ENCODE measurements around the gene KRTAP10-6.

The KRTAP10-6 gene

GRCh38 chr21:44609193-44609592 is 16.9 kb upstream of the KRTAP10-6 start:
- ATAC-seq = no peak

DNA sequence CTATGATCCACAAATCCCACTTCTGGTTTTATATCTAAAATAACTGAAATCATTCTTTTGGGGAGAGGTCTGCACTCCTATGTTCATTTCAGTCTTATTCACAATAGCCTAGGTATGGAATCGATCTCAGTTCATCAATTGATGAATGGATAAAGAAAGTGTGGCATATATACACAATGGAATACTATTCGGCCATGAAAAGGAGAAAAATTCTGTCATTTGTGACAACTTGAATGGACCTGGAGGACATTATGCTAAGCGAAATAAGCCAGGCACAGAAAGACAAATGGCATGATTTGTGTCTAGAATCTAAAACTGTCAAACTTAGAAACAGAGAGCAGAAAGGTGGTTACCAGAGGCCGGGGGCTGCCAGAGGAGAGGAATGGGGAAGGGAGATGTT is 14.2 kb upstream of the KRTAP10-6 start:
- ATAC-seq = no peak
- TF ChIP-seq TCF4 (CRISPR knock-in tag; IDR thresholded peaks at IDR 0.05; ENCODE audit: borderline replicate concordance) (no peak), SNAI2 (CRISPR knock-in tag; IDR thresholded peaks at IDR 0.05) (no peak), ZFP30 (CRISPR knock-in tag; IDR thresholded peaks at IDR 0.05) (no peak), BACH2 (CRISPR knock-in tag; IDR thresholded peaks at IDR 0.05; ENCODE audit: borderline replicate concordance) (no peak), OSR1 (CRISPR knock-in tag; IDR thresholded peaks at IDR 0.05) (no peak), ZNF565 (CRISPR knock-in tag; conservative IDR thresholded peaks at IDR 0.05; ENCODE audit: low read depth) (no peak), CSDC2 (CRISPR knock-in tag; IDR thresholded peaks at IDR 0.05) (no peak), ZFP3 (CRISPR knock-in tag; IDR thresholded peaks at IDR 0.05) (no peak)
- TF ChIP-seq, protein P1, sequence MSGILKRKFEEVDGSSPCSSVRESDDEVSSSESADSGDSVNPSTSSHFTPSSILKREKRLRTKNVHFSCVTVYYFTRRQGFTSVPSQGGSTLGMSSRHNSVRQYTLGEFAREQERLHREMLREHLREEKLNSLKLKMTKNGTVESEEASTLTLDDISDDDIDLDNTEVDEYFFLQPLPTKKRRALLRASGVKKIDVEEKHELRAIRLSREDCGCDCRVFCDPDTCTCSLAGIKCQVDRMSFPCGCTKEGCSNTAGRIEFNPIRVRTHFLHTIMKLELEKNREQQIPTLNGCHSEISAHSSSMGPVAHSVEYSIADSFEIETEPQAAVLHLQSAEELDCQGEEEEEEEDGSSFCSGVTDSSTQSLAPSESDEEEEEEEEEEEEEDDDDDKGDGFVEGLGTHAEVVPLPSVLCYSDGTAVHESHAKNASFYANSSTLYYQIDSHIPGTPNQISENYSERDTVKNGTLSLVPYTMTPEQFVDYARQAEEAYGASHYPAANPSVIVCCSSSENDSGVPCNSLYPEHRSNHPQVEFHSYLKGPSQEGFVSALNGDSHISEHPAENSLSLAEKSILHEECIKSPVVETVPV (CRISPR knock-in tag; IDR thresholded peaks at IDR 0.05) = no peak

More at GRCh38 chr21:44609193-44609592, 16.9 kb upstream of the KRTAP10-6 start:
- no peak for TF ChIP-seq ZFP30 (CRISPR knock-in tag; IDR thresholded peaks at IDR 0.05)
- no peak for TF ChIP-seq ESRRG (CRISPR knock-in tag; IDR thresholded peaks at IDR 0.05)
- TF ChIP-seq TOX (CRISPR knock-in tag; IDR thresholded peaks at IDR 0.05; ENCODE audit: borderline replicate concordance) = no peak

GRCh38 chr21:44603911-44604310 is 11.6 kb upstream of the KRTAP10-6 start:
- ATAC-seq = no peak
- no peak for TF ChIP-seq ISL1 (CRISPR knock-in tag; IDR thresholded peaks at IDR 0.05)
- TF ChIP-seq ZC3H10 (CRISPR knock-in tag; IDR thresholded peaks at IDR 0.05) = no peak
- TF ChIP-seq TOX (CRISPR knock-in tag; IDR thresholded peaks at IDR 0.05; ENCODE audit: borderline replicate concordance) = no peak
- TF ChIP-seq ZNF70 (CRISPR knock-in tag; IDR thresholded peaks at IDR 0.05) = no peak
- TF ChIP-seq CREB5 (CRISPR knock-in tag; IDR thresholded peaks at IDR 0.05; ENCODE audit: low read depth) = no peak
- no peak for TF ChIP-seq PPARA (CRISPR knock-in tag; IDR thresholded peaks at IDR 0.05; ENCODE audit: borderline replicate concordance)
- TF ChIP-seq ZFP30 (CRISPR knock-in tag; IDR thresholded peaks at IDR 0.05) = no peak
- TF ChIP-seq CSDC2 (CRISPR knock-in tag; IDR thresholded peaks at IDR 0.05) = no peak
- TF ChIP-seq GLIS3 (CRISPR knock-in tag; IDR thresholded peaks at IDR 0.05) = no peak
- no peak for TF ChIP-seq SNAI2 (CRISPR knock-in tag; IDR thresholded peaks at IDR 0.05)
- TF ChIP-seq, protein P1 (CRISPR knock-in tag; IDR thresholded peaks at IDR 0.05) = no peak
- no peak for TF ChIP-seq ZFP3 (CRISPR knock-in tag; IDR thresholded peaks at IDR 0.05)
- TF ChIP-seq ARNTL (CRISPR knock-in tag; IDR thresholded peaks at IDR 0.05; ENCODE audit: borderline replicate concordance, low read depth) = no peak
- no peak for TF ChIP-seq ZNF565 (CRISPR knock-in tag; conservative IDR thresholded peaks at IDR 0.05; ENCODE audit: low read depth)
- TF ChIP-seq RARB (CRISPR knock-in tag; IDR thresholded peaks at IDR 0.05) = no peak
- TF ChIP-seq, protein P2, sequence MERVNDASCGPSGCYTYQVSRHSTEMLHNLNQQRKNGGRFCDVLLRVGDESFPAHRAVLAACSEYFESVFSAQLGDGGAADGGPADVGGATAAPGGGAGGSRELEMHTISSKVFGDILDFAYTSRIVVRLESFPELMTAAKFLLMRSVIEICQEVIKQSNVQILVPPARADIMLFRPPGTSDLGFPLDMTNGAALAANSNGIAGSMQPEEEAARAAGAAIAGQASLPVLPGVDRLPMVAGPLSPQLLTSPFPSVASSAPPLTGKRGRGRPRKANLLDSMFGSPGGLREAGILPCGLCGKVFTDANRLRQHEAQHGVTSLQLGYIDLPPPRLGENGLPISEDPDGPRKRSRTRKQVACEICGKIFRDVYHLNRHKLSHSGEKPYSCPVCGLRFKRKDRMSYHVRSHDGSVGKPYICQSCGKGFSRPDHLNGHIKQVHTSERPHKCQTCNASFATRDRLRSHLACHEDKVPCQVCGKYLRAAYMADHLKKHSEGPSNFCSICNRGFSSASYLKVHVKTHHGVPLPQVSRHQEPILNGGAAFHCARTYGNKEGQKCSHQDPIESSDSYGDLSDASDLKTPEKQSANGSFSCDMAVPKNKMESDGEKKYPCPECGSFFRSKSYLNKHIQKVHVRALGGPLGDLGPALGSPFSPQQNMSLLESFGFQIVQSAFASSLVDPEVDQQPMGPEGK (CRISPR knock-in tag; IDR thresholded peaks at IDR 0.05; ENCODE audit: borderline replicate concordance) = no peak

- no peak for ATAC-seq
- TF ChIP-seq BACH2 (CRISPR knock-in tag; IDR thresholded peaks at IDR 0.05; ENCODE audit: borderline replicate concordance) (no peak), OSR1 (CRISPR knock-in tag; IDR thresholded peaks at IDR 0.05) (no peak), ZC3H10 (CRISPR knock-in tag; IDR thresholded peaks at IDR 0.05) (no peak), GLIS3 (CRISPR knock-in tag; IDR thresholded peaks at IDR 0.05) (no peak), TOX (CRISPR knock-in tag; IDR thresholded peaks at IDR 0.05; ENCODE audit: borderline replicate concordance) (no peak)
- TF ChIP-seq, protein P1 (CRISPR knock-in tag; IDR thresholded peaks at IDR 0.05) = no peak
Measured at GRCh38 chr21:44603109-44603875, 11.0 kb upstream of the KRTAP10-6 start.
